ENCODE results near the gene CCDC137. TPM values are rescaled to one million over a fixed set of nuclear protein-coding genes. Genes with fewer than 3 reads are reported as not detected.
A peak's percentile ranks its signal among the peaks of the same experiment; 100 is the strongest.

CCDC137 gene
- total and polyA plus RNA-seq, 2 of the 13 experiments (the other 11 are each of a cell fraction or from before 2014, with no cell fraction given), result 14.6 to 39.1 TPM

GRCh38 chr17:81666342-81667191 lies at the start of gene CCDC137, which contains the start of gene OXLD1 (continued):
- no peak for TF ChIP-seq ZNF646 (CRISPR knock-in tag; IDR thresholded peaks at IDR 0.05)
- peak; percentile 84 for TF ChIP-seq YEATS4 (CRISPR knock-in tag; IDR thresholded peaks at IDR 0.05; ENCODE audit: borderline replicate concordance)
- peak; percentile 89 for TF ChIP-seq KDM5B (CRISPR knock-in tag; IDR thresholded peaks at IDR 0.05; ENCODE audit: borderline replicate concordance)
- TF ChIP-seq KMT2A (CRISPR knock-in tag; IDR thresholded peaks at IDR 0.05), result peak; percentile 98
- TF ChIP-seq PPARG (CRISPR knock-in tag; conservative IDR thresholded peaks at IDR 0.05), result peak; percentile 47
- TF ChIP-seq ZFP90 (CRISPR knock-in tag; IDR thresholded peaks at IDR 0.05; ENCODE audit: borderline replicate concordance), result no peak; the same call in 1 of the 2 replicates
- no peak for TF ChIP-seq KIAA2018 (CRISPR knock-in tag; IDR thresholded peaks at IDR 0.05; ENCODE audit: borderline replicate concordance)
- TF ChIP-seq GFI1 (CRISPR knock-in tag; IDR thresholded peaks at IDR 0.05; ENCODE audit: borderline replicate concordance), result no peak; the same call in none of the 2 replicates
- no peak for TF ChIP-seq DNMT1 (CRISPR knock-in tag; IDR thresholded peaks at IDR 0.05)
- TF ChIP-seq MYNN (CRISPR knock-in tag; IDR thresholded peaks at IDR 0.05; ENCODE audit: low read depth), result no peak; the same call in 1 of the 2 replicates
- TF ChIP-seq GRHL1 (CRISPR knock-in tag; conservative IDR thresholded peaks at IDR 0.05), result no peak
